ENCODE measurements around the gene ANKRD12.

GRCh38 chr18:9297007-9297393, 160.4 kb downstream of the ANKRD12 start:
- TF ChIP-seq JUNB (IDR thresholded peaks at IDR 0.05; ENCODE audit: unreplicated experiment) (no peak), POLR2AphosphoS5 (IDR thresholded peaks at IDR 0.05; ENCODE audit: low read depth) (no peak), NANOG (IDR thresholded peaks at IDR 0.05; ENCODE audit: borderline replicate concordance) (no peak), CTCF (conservative IDR thresholded peaks at IDR 0.05; ENCODE audit: low read depth in 2 of 2) (no peak), REST (IDR thresholded peaks at IDR 0.05; ENCODE audit: unreplicated experiment) (no peak), EZH2 (IDR thresholded peaks at IDR 0.05; ENCODE audit: low read depth, unreplicated experiment) (no peak), CREB1 (CRISPR knock-in tag; IDR thresholded peaks at IDR 0.05; ENCODE audit: low read depth) (no peak), ETS1 (IDR thresholded peaks at IDR 0.05) (no peak)
